Panc1 (cell line): ENCODE data around the gene CFAP100. TPM values are rescaled to one million over a fixed set of nuclear protein-coding genes. Genes with fewer than 3 reads are reported as not detected.

Source experiments
- ATAC-seq: fragments of 200-7000 bp; cut with Tn5 transposase; 2 replicates; pipeline ENCODE4 v1.9.1; 2020; ENCODE audit warnings: mild to moderate bottlenecking, moderate library complexity
- BruUV-seq: library from RNA; stranded (reverse); fragments of 400-500 nt; replicated peaks from 2 replicates; lab custom pipeline; 2021; lab: Mats Ljungman, UMichigan
- CTCF ChIA-PET: fragments of 300-600 bp; sonication (Branson Sonifier 250); formaldehyde crosslinking; loops from one replicate; lab custom pipeline; 2022; ENCODE audit warnings: antibody characterized with exemption; lab: Charles Lee
- POLR2A ChIA-PET: fragments of 300-600 bp; sonication (Branson Sonifier 250); formaldehyde crosslinking; loops from one replicate; lab custom pipeline; 2022; ENCODE audit warnings: antibody characterized with exemption; lab: Charles Lee
- DNase-seq: peaks from one replicate; pipeline ENCODE4 v3.0.0-alpha.2; 2010; ENCODE audit warnings: low read depth, low spot score
- H3K27ac ChIP-seq: 2 replicates; pipeline ENCODE4 v1.5.1; 2011; ENCODE audit warnings: mild to moderate bottlenecking, low read length, inconsistent platforms
- H3K27me3 ChIP-seq: fragments of 200-500 bp; sonication (Bioruptor generic); 2 replicates; pipeline ENCODE4 v1.6.0; 2014; ENCODE audit warnings: low read length, inconsistent platforms; ENCODE audit not compliant: control insufficient read depth, insufficient read depth
- H3K36me3 ChIP-seq: fragments of 200-500 bp; sonication (Bioruptor generic); 2 replicates; pipeline ENCODE4 v1.5.1; 2014; ENCODE audit warnings: inconsistent platforms, mild to moderate bottlenecking, low read length, moderate library complexity; ENCODE audit not compliant: control insufficient read depth, insufficient read depth
- H3K4me1 ChIP-seq: 2 replicates; pipeline ENCODE4 v1.5.1; 2011; ENCODE audit warnings: inconsistent platforms, mild to moderate bottlenecking, low read length, moderate library complexity; ENCODE audit not compliant: control insufficient read depth, insufficient read depth
- H3K4me3 ChIP-seq, 2 experiments: 2 replicates each; pipeline ENCODE4 v1.5.1; 2011 to 2012; ENCODE audit warnings: low read depth in 2 of 2, low read length in 2 of 2, mild to moderate bottlenecking in 2 of 2, inconsistent platforms in 1 of 2, moderate library complexity in 1 of 2
- H3K9me3 ChIP-seq: fragments of 200-500 bp; sonication (Bioruptor generic); 2 replicates; pipeline ENCODE4 v1.5.1; 2014; ENCODE audit warnings: low read depth, mild to moderate bottlenecking, inconsistent platforms, low read length, moderate library complexity; ENCODE audit not compliant: control insufficient read depth, insufficient read depth
- CTCF ChIP-seq: fragments of 450-650 bp; IDR thresholded peaks from 2 replicates; pipeline ENCODE4 v1.5.1; 2017; ENCODE audit warnings: mild to moderate bottlenecking
- POLR2AphosphoS5 ChIP-seq: IDR thresholded peaks from 2 replicates; pipeline ENCODE4 v1.6.1; 2012; ENCODE audit warnings: mild to moderate bottlenecking, low read depth, low read length, moderate library complexity
- SIN3A ChIP-seq: IDR thresholded peaks from 2 replicates; pipeline ENCODE4 v1.6.1; 2012; ENCODE audit warnings: low read depth, mild to moderate bottlenecking, low read length, moderate library complexity, borderline replicate concordance; ENCODE audit not compliant: insufficient read depth
- TCF7L2 ChIP-seq: IDR thresholded peaks from 2 replicates; pipeline ENCODE4 v1.6.1; 2011; ENCODE audit warnings: mild to moderate bottlenecking, low read depth, low read length, inconsistent platforms
- in situ Hi-C: cut with HindIII; loops from 2 replicates; pipeline ENCODE4 v1.10.0; 2016; ENCODE audit warnings: low sequenced_read_pairs, low pct_unique_long_range_greater_than_20kb
- intact Hi-C: fragments of 100-400 bp; cut with micrococcal nuclease; formaldehyde crosslinking; loops from one replicate; pipeline ENCODE4 v1.10.0; 2022; ENCODE audit not compliant: unreplicated experiment
- total RNA-seq: library from RNA; stranded (reverse); gene quantifications from one replicate; pipeline ENCODE4 v1.2.1, GENCODE V29; 2021; ENCODE audit not compliant: unreplicated experiment
- TF ChIP-seq, protein P1 (sequence below), 2 experiments: IDR thresholded peaks; 2 replicates each; pipeline ENCODE4 v1.6.1; 2011 to 2012; ENCODE audit warnings: low read depth in 2 of 2, control low read depth in 1 of 2, low read length in 1 of 2, mild to moderate bottlenecking in 1 of 2, moderate library complexity in 1 of 2; ENCODE audit not compliant: insufficient read depth in 1 of 2

CFAP100 gene
- total RNA-seq, 1 experiment from 2014 or later = not detected

DNA sequence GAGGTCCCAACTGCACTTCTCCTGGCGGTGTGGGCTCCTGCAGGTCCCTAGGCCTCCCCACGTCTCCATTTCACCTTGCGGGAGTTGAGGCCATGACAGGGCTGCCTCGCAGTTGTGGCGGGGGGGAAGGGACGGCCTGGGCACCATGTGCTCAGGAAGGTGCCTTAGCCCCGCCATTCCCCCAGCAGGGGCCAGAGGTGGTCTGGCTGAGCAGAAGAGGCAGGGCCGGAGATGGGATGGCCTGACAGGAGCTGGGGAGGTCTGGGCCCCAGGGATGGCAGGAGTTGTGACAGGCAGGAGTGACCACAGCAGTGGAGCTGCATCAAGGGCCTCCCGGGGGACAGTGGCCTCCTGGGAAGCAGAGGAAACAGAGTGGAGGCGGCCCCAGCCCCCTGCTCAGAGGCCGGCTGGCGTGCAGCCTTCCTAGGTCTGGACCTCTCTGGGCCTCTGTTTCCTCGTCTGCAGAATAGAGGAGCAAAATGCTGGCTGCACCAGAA, 18.8 kb upstream of the CFAP100 start:
- ChIA-PET POLR2A (interaction anchor here (0.6 kb wide), 1 partner anchor 71 kb away, joined by 3 read pairs; no protein-coding TSS in a partner anchor), CTCF (no interaction called here)
- Histone ChIP-seq H3K27me3 (no peaks in the 10 kb centered on the region), H3K4me1 (no peaks in the 10 kb centered on the region), H3K9me3 (no peaks in the 10 kb centered on the region), H3K4me3 (no peak overlapping the region), H3K27ac (no peak overlapping the region), H3K36me3 (no peaks in the 10 kb centered on the region)
- no TSS peak for BruUV-seq
- no peak for DNase-seq
- TF ChIP-seq, protein P1, sequence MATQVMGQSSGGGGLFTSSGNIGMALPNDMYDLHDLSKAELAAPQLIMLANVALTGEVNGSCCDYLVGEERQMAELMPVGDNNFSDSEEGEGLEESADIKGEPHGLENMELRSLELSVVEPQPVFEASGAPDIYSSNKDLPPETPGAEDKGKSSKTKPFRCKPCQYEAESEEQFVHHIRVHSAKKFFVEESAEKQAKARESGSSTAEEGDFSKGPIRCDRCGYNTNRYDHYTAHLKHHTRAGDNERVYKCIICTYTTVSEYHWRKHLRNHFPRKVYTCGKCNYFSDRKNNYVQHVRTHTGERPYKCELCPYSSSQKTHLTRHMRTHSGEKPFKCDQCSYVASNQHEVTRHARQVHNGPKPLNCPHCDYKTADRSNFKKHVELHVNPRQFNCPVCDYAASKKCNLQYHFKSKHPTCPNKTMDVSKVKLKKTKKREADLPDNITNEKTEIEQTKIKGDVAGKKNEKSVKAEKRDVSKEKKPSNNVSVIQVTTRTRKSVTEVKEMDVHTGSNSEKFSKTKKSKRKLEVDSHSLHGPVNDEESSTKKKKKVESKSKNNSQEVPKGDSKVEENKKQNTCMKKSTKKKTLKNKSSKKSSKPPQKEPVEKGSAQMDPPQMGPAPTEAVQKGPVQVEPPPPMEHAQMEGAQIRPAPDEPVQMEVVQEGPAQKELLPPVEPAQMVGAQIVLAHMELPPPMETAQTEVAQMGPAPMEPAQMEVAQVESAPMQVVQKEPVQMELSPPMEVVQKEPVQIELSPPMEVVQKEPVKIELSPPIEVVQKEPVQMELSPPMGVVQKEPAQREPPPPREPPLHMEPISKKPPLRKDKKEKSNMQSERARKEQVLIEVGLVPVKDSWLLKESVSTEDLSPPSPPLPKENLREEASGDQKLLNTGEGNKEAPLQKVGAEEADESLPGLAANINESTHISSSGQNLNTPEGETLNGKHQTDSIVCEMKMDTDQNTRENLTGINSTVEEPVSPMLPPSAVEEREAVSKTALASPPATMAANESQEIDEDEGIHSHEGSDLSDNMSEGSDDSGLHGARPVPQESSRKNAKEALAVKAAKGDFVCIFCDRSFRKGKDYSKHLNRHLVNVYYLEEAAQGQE (IDR thresholded peaks at IDR 0.05; ENCODE audit: insufficient read depth in 1 of 2, low read depth in 2 of 2, low read length in 1 of 2) = no peak
- no peak for TF ChIP-seq SIN3A
- TF ChIP-seq POLR2AphosphoS5 = no peak
- TF ChIP-seq CTCF = no peak
- no peak for TF ChIP-seq TCF7L2
- intact Hi-C loops = no loop called here
- in situ Hi-C loops = no loop called here
- no peak for ATAC-seq

- no peaks in the 10 kb centered on the region for H3K9me3 ChIP-seq
- H3K36me3 ChIP-seq = no peaks in the 10 kb centered on the region
- BruUV-seq = no TSS peak
- no peak overlapping the region for H3K27ac ChIP-seq
- DNase-seq (no peak), ATAC-seq (no peak)
- H3K27me3 ChIP-seq = no peaks in the 10 kb centered on the region
- H3K4me1 ChIP-seq = no peaks in the 10 kb centered on the region
- no peak for TF ChIP-seq SIN3A
- TF ChIP-seq, protein P1 (IDR thresholded peaks at IDR 0.05; ENCODE audit: insufficient read depth in 1 of 2, low read depth in 2 of 2, low read length in 1 of 2) = no peak
- no peak for TF ChIP-seq TCF7L2
- no peak for TF ChIP-seq POLR2AphosphoS5
- TF ChIP-seq CTCF = no peak
- intact Hi-C loops = no loop called here
- CTCF ChIA-PET = interaction anchor here (0.6 kb wide), 1 partner anchor 461 kb away, joined by 3 read pairs; no protein-coding TSS in a partner anchor
- in situ Hi-C loops = no loop called here
- POLR2A ChIA-PET = interaction anchor here (0.6 kb wide), 1 partner anchor 71 kb away, joined by 3 read pairs; no protein-coding TSS in a partner anchor
- H3K4me3 ChIP-seq = no peak overlapping the region
These were observed 18.3 kb upstream of the CFAP100 start for GRCh38 chr3:126376444-126376843.
